GM12891 (cell line): Measurements from ENCODE around the gene ACTN2.

Experiments
- DNase-seq: peaks from one replicate; pipeline ENCODE4 v3.0.0; 2011; ENCODE audit warnings: low spot score; ENCODE audit not compliant: insufficient read length
- FAIRE-seq: peaks from 2 replicates; lab custom pipeline; 2011; peaks lifted over from hg19 to GRCh38; lab: Jason Lieb, UNC
- PAX5 ChIP-seq: IDR thresholded peaks from 2 replicates; pipeline ENCODE4 v1.6.1; 2011; ENCODE audit warnings: low read length, moderate library complexity, mild to moderate bottlenecking; ENCODE audit not compliant: insufficient read depth, severe bottlenecking
- POLR2A ChIP-seq: IDR thresholded peaks from 2 replicates; pipeline ENCODE4 v1.6.1; 2011; ENCODE audit warnings: low read depth, low read length, control low read depth
- POLR2AphosphoS5 ChIP-seq: IDR thresholded peaks from 2 replicates; pipeline ENCODE4 v1.6.1; 2011; ENCODE audit warnings: low read depth, low read length, control low read depth
- POU2F2 ChIP-seq: IDR thresholded peaks from 2 replicates; pipeline ENCODE4 v1.6.1; 2011; ENCODE audit warnings: low read depth, mild to moderate bottlenecking, control low read depth, low read length, moderate library complexity
- SPI1 ChIP-seq: IDR thresholded peaks from 2 replicates; pipeline ENCODE4 v1.6.1; 2011; ENCODE audit warnings: low read depth, low read length, control low read depth
- TAF1 ChIP-seq: IDR thresholded peaks from 2 replicates; pipeline ENCODE4 v1.6.1; 2011; ENCODE audit warnings: low read depth, low read length, control low read depth

Gene ACTN2

GRCh38 chr1:236750928-236751327 is 64.6 kb downstream of the ACTN2 start:
- DNase-seq (no peak), FAIRE-seq (no peak)
- TF ChIP-seq PAX5: no peak
- TF ChIP-seq TAF1: no peak
- no peak for TF ChIP-seq POU2F2
- TF ChIP-seq POLR2A: no peak
- no peak for TF ChIP-seq POLR2AphosphoS5
- no peak for TF ChIP-seq SPI1

- TF ChIP-seq PAX5: no peak
- TF ChIP-seq POLR2AphosphoS5: no peak
- no peak for TF ChIP-seq TAF1
- FAIRE-seq (no peak), DNase-seq (no peak)
These were observed 65.1 kb downstream of the ACTN2 start for GRCh38 chr1:236751385-236751784.

- no peak for FAIRE-seq
- TF ChIP-seq TAF1 (no peak), POLR2A (no peak), POU2F2 (no peak), POLR2AphosphoS5 (no peak), PAX5 (no peak), SPI1 (no peak)
- DNase-seq: no peak
These were observed 65.6 kb downstream of the ACTN2 start for GRCh38 chr1:236751935-236752334.

- DNase-seq (no peak), FAIRE-seq (no peak)
- TF ChIP-seq POLR2A (no peak), POU2F2 (no peak), POLR2AphosphoS5 (no peak), SPI1 (no peak), PAX5 (no peak), TAF1 (no peak)
These were observed 67.2 kb downstream of the ACTN2 start for GRCh38 chr1:236753516-236753915.

- TF ChIP-seq PAX5 (no peak), POU2F2 (no peak), POLR2A (no peak), POLR2AphosphoS5 (no peak), TAF1 (no peak), SPI1 (no peak)
- DNase-seq (no peak), FAIRE-seq (no peak)
These were observed 67.7 kb downstream of the ACTN2 start for GRCh38 chr1:236753964-236754363.

GRCh38 chr1:236754525-236755210 is 68.4 kb downstream of the ACTN2 start:
- no peak for TF ChIP-seq POU2F2
- TF ChIP-seq TAF1: no peak
- no peak for TF ChIP-seq POLR2AphosphoS5
- no peak for TF ChIP-seq PAX5
- no peak for TF ChIP-seq POLR2A
- TF ChIP-seq SPI1: no peak
- FAIRE-seq (no peak), DNase-seq (no peak)

- FAIRE-seq (no peak), DNase-seq (no peak)
- no peak for TF ChIP-seq TAF1
- TF ChIP-seq POLR2A: no peak
- no peak for TF ChIP-seq POU2F2
- TF ChIP-seq PAX5: no peak
- TF ChIP-seq POLR2AphosphoS5: no peak
These were observed 71.3 kb downstream of the ACTN2 start for GRCh38 chr1:236757640-236758039.

GRCh38 chr1:236759252-236759859 is 73.1 kb downstream of the ACTN2 start:
- no peak for TF ChIP-seq SPI1
- no peak for TF ChIP-seq POU2F2
- no peak for TF ChIP-seq POLR2AphosphoS5
- TF ChIP-seq TAF1: no peak
- TF ChIP-seq PAX5: no peak
- no peak for TF ChIP-seq POLR2A
- peak; percentile 69 for FAIRE-seq
- peak; percentile 24 for DNase-seq

- DNase-seq: no peak
- no peak for FAIRE-seq
- no peak for TF ChIP-seq TAF1
- no peak for TF ChIP-seq PAX5
- TF ChIP-seq POLR2A: no peak
- TF ChIP-seq SPI1: no peak
- TF ChIP-seq POLR2AphosphoS5: no peak
- TF ChIP-seq POU2F2: no peak
These were observed 74.2 kb downstream of the ACTN2 start for GRCh38 chr1:236760480-236760879.

GRCh38 chr1:236760986-236761385 is 74.7 kb downstream of the ACTN2 start:
- no peak for DNase-seq
- TF ChIP-seq POLR2AphosphoS5 (no peak), SPI1 (no peak), TAF1 (no peak), POLR2A (no peak)
- no peak for FAIRE-seq
